ENCODE data around the gene DERL2.

GRCh38 chr17:5506307-5506706 lies 20.3 kb upstream of the DERL2 start:
- TF ChIP-seq CTCF (conservative IDR thresholded peaks at IDR 0.05; ENCODE audit: low read depth in 2 of 2) (no peak), POLR2AphosphoS5 (IDR thresholded peaks at IDR 0.05; ENCODE audit: low read depth) (no peak), ZNF114 (CRISPR knock-in tag; IDR thresholded peaks at IDR 0.05) (no peak)

All from GM23338 (cell line).